NCI-H1930 (cell line): ENCODE results near the gene HIP1R.

Experiments used
- DNase-seq, 2 experiments: peaks; one replicate each; lab custom pipeline; 2025; lab: John Stamatoyannopoulos, UW

HIP1R gene

GRCh38 chr12:122860040-122860853 is 25.0 kb downstream of the HIP1R start:
- peak; percentile 35 to 56 for DNase-seq

DNA sequence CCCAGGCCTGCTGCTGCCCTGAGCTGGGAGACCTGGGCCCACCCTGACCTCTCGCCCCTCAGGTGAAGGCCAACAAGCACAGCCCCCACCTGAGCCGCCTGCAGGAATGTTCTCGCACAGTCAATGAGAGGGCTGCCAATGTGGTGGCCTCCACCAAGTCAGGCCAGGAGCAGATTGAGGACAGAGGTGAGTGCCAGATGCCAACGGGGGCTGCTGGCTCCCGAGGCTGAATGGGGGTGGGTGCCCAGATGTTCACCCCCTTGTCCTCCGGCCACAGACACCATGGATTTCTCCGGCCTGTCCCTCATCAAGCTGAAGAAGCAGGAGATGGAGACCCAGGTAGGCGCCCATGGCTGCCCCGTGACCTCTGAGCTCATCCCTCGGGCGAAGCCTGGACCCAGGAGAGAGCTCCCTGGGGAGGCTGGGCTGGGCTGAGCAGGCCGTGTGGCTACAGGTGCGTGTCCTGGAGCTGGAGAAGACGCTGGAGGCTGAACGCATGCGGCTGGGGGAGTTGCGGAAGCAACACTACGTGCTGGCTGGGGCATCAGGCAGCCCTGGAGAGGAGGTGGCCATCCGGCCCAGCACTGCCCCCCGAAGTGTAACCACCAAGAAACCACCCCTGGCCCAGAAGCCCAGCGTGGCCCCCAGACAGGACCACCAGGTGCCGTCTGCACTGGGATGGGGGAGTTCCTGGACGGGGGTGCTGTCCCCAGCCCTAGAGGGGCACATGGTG is 25.8 kb downstream of the HIP1R start:
- no peak for DNase-seq

GRCh38 chr12:122861587-122861970 is 26.3 kb downstream of the HIP1R start:
- no peak for DNase-seq

DNA sequence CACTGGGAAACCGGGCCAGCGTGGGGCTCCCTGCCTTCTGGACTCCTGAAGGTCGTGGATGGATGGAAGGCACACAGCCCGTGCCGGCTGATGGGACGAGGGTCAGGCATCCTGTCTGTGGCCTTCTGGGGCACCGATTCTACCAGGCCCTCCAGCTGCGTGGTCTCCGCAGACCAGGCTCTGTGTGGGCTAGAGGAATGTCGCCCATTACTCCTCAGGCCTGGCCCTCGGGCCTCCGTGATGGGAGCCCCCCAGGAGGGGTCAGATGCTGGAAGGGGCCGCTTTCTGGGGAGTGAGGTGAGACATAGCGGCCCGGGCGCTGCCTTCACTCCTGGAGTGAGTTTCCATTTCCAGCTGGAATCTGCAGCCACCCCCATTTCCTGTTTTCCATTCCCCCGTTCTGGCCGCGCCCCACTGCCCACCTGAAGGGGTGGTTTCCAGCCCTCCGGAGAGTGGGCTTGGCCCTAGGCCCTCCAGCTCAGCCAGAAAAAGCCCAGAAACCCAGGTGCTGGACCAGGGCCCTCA is 26.9 kb downstream of the HIP1R start:
- DNase-seq: no peak

GRCh38 chr12:122862872-122863701 is 27.8 kb downstream of the HIP1R start:
- no peak for DNase-seq

- no peak for DNase-seq
Measured at GRCh38 chr12:122864894-122865253, 29.6 kb downstream of the HIP1R start.

- no peak for DNase-seq
Measured at GRCh38 chr12:122865268-122866231, 30.3 kb downstream of the HIP1R start.

DNA sequence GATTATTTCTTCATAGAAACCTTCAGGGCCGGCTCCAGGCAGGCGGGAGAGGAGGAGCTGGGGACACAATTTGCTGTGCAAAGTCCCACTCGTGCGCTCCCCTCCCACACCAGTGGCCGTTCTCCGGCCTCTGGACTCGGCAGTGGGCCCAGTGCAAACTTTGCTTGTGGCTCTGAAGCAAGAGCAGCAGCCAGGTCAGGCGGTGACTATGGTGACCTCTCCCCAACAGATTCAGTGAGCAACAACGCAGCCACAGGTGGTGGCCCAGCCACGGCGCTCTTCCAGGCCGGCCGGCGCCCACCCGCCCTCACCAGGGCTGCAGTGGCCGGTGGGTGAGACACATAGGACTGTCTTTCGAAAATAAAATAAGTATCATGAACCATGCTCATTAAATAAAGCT is 31.1 kb downstream of the HIP1R start:
- DNase-seq: no peak

DNA sequence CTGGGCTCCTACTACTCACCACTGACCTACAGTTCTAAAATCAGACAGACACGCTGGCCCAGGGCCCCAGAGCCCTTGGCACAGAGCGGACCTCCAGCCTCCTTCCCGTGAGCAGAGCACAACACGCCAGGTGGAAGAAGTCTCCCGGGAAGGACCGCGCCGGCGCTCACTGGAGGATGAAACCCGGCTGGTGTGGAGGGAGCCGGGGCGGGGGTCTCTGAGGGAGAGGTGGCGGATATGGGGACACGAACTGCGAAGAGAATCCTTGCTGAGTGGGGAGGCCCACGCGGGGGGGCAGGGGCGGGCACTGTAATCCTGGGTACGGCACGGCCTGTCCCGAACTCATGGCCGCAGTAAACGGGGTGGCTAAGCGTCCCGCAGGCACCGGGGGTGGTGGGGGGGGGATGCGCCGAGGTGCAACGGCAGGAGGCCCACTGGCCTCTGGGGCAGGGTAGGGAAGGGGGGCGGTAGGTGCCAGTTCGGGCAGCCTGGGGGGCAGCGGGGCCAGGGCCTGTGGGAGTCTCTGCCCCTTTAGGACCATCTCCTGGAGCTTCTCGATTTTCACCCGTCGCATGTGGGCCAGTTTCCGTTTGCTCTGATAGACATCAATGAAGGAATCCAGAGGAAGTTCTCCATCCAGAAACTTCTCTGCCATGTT is 31.8 kb downstream of the HIP1R start:
- DNase-seq: no peak

- DNase-seq: peak in 1 of 2 experiments; percentile 19
Measured at GRCh38 chr12:122867691-122868461, 32.6 kb downstream of the HIP1R start.

DNA sequence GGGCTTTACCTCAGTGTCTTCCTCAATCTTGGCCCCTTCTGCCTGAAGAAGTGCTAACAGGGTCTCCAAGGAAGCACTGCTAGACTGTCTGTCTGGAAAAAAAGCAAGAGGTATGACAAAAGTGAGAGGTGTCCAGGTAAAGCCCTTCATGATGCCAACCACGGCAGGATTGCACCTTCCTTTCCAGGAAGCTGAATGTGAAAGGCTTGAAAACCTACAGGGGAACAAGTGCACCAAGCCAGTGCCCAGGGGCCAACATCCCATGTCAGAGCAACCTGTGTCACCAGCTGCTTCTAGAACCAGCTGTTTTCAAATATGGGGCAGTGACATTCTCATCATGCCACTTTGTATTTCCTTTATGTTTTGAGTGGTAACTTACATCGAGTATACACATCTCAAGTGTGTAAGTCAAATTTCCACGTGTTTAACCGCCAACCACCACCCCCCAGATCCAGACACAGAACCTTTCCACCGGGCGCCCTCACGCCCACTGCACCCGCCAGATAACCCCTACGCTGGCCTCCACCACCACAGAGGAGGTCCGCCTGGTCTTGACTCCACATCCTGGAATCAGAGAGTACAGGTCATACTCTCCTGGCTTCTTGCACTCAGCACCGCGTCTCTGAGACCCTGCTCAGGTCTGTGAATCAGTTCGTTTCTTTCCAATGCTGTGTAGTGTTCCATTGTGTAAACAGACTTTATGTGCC is 33.4 kb downstream of the HIP1R start:
- no peak for DNase-seq

DNA sequence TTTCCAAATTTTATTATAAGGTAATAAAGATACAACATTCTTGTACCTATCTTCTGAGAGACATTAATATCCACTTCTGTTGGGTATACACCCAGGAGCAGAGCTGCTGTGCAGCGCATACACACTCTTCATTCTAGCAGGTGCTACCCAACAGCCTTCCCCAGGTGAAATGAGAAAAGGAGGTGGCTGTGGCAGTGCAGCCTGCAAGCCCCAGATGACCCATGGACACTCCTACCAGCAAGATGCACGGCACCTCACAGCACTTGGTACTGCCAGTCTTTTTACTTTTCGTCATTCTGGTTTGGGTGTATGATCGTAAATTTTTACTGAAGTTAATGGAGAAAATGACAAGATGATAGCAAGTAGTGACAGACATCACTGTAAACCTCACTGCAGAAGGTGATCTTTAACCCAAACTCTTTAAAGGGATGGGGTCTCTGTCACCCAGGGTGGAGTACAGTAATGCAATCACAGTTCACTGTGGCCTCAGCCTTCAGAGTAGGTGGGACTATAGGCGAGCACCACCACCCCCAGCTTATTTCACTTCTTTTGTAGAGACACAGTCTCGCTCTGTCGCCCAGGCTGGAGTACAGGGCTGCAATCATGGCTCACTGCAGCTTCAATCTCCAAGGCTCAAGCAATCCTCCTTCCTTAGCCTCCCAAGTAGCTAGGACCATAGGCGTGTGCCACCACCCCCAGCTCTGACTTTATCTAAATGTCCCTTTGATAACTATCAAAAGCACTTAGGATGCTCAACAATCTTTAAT is 34.1 kb downstream of the HIP1R start:
- DNase-seq: no peak

GRCh38 chr12:122870163-122870842 is 35.0 kb downstream of the HIP1R start:
- DNase-seq: no peak

GRCh38 chr12:122870867-122871664 is 35.8 kb downstream of the HIP1R start:
- DNase-seq: no peak

- DNase-seq: no peak
Measured at GRCh38 chr12:122871851-122872780, 36.9 kb downstream of the HIP1R start.

DNA sequence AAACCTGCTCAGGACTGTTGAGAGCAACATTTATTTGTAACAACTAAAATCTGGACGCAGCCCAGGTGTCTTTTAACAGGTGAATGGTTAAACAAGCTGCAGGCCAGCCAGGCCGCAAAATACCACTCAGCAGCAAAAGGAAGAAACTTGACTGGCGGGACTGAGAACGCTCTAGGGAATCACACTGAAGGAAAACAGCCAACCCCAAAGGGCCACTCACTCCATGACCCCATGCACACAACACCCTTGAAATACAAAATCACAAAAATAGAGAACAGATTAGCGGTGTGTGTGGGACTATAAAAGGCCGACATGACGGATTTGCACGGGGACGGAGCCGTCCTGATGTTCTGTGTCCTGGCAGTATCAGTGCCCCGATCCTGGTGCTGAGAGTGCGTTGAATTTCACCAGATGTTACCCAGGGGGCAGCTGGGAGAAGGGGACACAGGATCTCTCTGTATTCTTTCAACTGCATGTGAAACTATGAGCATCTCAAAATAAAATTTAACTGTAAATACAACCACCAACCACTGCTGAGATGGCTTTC is 37.6 kb downstream of the HIP1R start:
- DNase-seq: no peak
